H1 (cell line): ENCODE measurements around the gene DYDC1. TPM values are rescaled to one million over a fixed set of nuclear protein-coding genes. Genes with fewer than 3 reads are reported as not detected.
A peak's percentile ranks its signal among the peaks of the same experiment; 100 is the strongest.

Experiments used
- CTCF ChIA-PET: fragments of 300-600 bp; sonication (Branson Sonifier 250); formaldehyde crosslinking; loops from one replicate; lab custom pipeline; 2021; ENCODE audit not compliant: partially characterized antibody; lab: Charles Lee
- POLR2A ChIA-PET: fragments of 300-600 bp; sonication (Branson Sonifier 250); formaldehyde crosslinking; loops from one replicate; lab custom pipeline; 2021; ENCODE audit warnings: inconsistent platforms; ENCODE audit not compliant: partially characterized antibody; lab: Charles Lee
- DNase-seq, 2 experiments: peaks; one replicate each; pipeline versions ENCODE4 v3.0.0 to v3.0.0-alpha.2; 2010 to 2022; ENCODE audit warnings: low spot score in 2 of 2, low read depth in 1 of 2, mixed read lengths in 1 of 2
- FAIRE-seq: peaks from 2 replicates; lab custom pipeline; 2011; peaks lifted over from hg19 to GRCh38; lab: Jason Lieb, UNC
- H2AFZ ChIP-seq: 2 replicates; pipeline ENCODE4 v1.8.1; 2012; ENCODE audit warnings: low read length, inconsistent platforms
- H2AK5ac ChIP-seq: 2 replicates; pipeline ENCODE4 v1.6.1; 2013; ENCODE audit warnings: low read depth, low read length
- H2BK120ac ChIP-seq: replicated peaks from 2 replicates; pipeline ENCODE3; 2013; ENCODE audit warnings: low read depth, low read length, inconsistent platforms
- H2BK12ac ChIP-seq: 2 replicates; pipeline ENCODE4 v1.6.1; 2013; ENCODE audit warnings: low read depth, low read length
- H2BK15ac ChIP-seq: 2 replicates; pipeline ENCODE4 v1.6.1; 2013; ENCODE audit warnings: low read length
- H2BK20ac ChIP-seq: 2 replicates; pipeline ENCODE4 v1.6.1; 2013; ENCODE audit warnings: low read length
- H2BK5ac ChIP-seq: 2 replicates; pipeline ENCODE4 v1.6.1; 2013; ENCODE audit warnings: low read depth, low read length
- H3K14ac ChIP-seq: 2 replicates; pipeline ENCODE4 v1.6.1; 2013; ENCODE audit warnings: inconsistent platforms; ENCODE audit not compliant: insufficient read length
- H3K18ac ChIP-seq: 2 replicates; pipeline ENCODE4 v1.6.1; 2013; ENCODE audit warnings: low read length; ENCODE audit errors: extremely low read depth
- H3K23ac ChIP-seq: 2 replicates; pipeline ENCODE4 v1.6.1; 2013; ENCODE audit warnings: inconsistent platforms; ENCODE audit not compliant: insufficient read length
- H3K23me2 ChIP-seq: 2 replicates; pipeline ENCODE4 v1.6.1; 2013; ENCODE audit warnings: low read depth, low read length
- H3K27ac ChIP-seq: 2 replicates; pipeline ENCODE4 v1.6.1; 2011; ENCODE audit warnings: low read depth, low read length, inconsistent platforms
- H3K27me3 ChIP-seq, 4 experiments: replicated peaks in 1 of 4; 1 replicate in 1 of 4; 2 replicates in 3 of 4; pipeline versions ENCODE4 v1.6.1 to v1.8.1; 2011 to 2013; ENCODE audit warnings: low read length in 3 of 4, mild to moderate bottlenecking in 3 of 4, inconsistent platforms in 2 of 4, mixed read lengths in 2 of 4, moderate library complexity in 1 of 4; ENCODE audit not compliant: control insufficient read depth in 3 of 4, insufficient read depth in 3 of 4; ENCODE audit errors: extremely low read depth in 1 of 4
- H3K36me3 ChIP-seq, 4 experiments: 2 replicates each; pipeline versions ENCODE4 v1.6.1 to v1.8.1; 2011 to 2013; ENCODE audit warnings: mild to moderate bottlenecking in 4 of 4, low read length in 3 of 4, moderate library complexity in 2 of 4, control low read depth in 1 of 4, inconsistent platforms in 1 of 4; ENCODE audit not compliant: insufficient read depth in 4 of 4, control insufficient read depth in 2 of 4
- H3K4ac ChIP-seq: replicated peaks from 2 replicates; pipeline ENCODE3; 2013; ENCODE audit warnings: low read length, low read depth, mixed read lengths, inconsistent platforms; ENCODE audit not compliant: insufficient read length
- H3K4me1 ChIP-seq, 4 experiments: replicated peaks in 1 of 4; 1 replicate in 1 of 4; 2 replicates in 3 of 4; pipeline versions ENCODE4 v1.6.1 to v1.8.1; 2011 to 2013; ENCODE audit warnings: low read length in 3 of 4, inconsistent platforms in 2 of 4, mixed read lengths in 1 of 4; ENCODE audit not compliant: insufficient read depth in 4 of 4, control insufficient read depth in 3 of 4
- H3K4me2 ChIP-seq, 2 experiments: 2 replicates each; pipeline versions ENCODE4 v1.6.1 to v1.8.1; 2011 to 2013; ENCODE audit warnings: low read depth in 2 of 2, low read length in 2 of 2, control low read depth in 1 of 2, inconsistent platforms in 1 of 2, mild to moderate bottlenecking in 1 of 2; ENCODE audit not compliant: insufficient read depth in 1 of 2
- H3K4me3 ChIP-seq, 4 experiments: fragments of 200-600, 300-600 bp in 1 of 4; sonication (generic), shearing (Covaris generic), sonication (Bioruptor Twin) in 1 of 4; 2 replicates each; pipeline versions ENCODE4 v1.5.1 to v1.8.1; 2011 to 2016; ENCODE audit warnings: low read length in 4 of 4, low read depth in 3 of 4, control low read depth in 2 of 4, inconsistent platforms in 2 of 4, mild to moderate bottlenecking in 2 of 4, mixed read lengths in 1 of 4, moderate library complexity in 1 of 4; ENCODE audit not compliant: insufficient read depth in 2 of 4; ENCODE audit errors: extremely low read depth in 1 of 4
- H3K56ac ChIP-seq: replicated peaks from 2 replicates; pipeline ENCODE3; 2013; ENCODE audit warnings: low read depth, mild to moderate bottlenecking, mixed read lengths, low read length, inconsistent platforms; ENCODE audit not compliant: insufficient read length
- H3K79me1 ChIP-seq: 2 replicates; pipeline ENCODE4 v1.6.1; 2013; ENCODE audit warnings: low read depth, low read length, control low read depth
- H3K79me2 ChIP-seq, 2 experiments: 2 replicates each; pipeline versions ENCODE4 v1.6.1 to v1.8.1; 2012 to 2013; ENCODE audit warnings: low read length in 2 of 2, mild to moderate bottlenecking in 2 of 2, inconsistent platforms in 1 of 2; ENCODE audit not compliant: insufficient read depth in 2 of 2, control insufficient read depth in 1 of 2
- H3K9ac ChIP-seq, 4 experiments: replicated peaks in 1 of 4; 1 replicate in 1 of 4; 2 replicates in 3 of 4; pipeline versions ENCODE4 v1.6.1 to v1.8.1; 2011 to 2013; ENCODE audit warnings: low read depth in 3 of 4, low read length in 3 of 4, control low read depth in 2 of 4, mild to moderate bottlenecking in 2 of 4, moderate library complexity in 2 of 4, inconsistent platforms in 1 of 4; ENCODE audit errors: extremely low read depth in 1 of 4
- H3K9me3 ChIP-seq, 2 experiments: 2 replicates each; pipeline versions ENCODE4 v1.6.1 to v1.8.1; 2012 to 2013; ENCODE audit warnings: mild to moderate bottlenecking in 2 of 2, moderate library complexity in 2 of 2, control low read depth in 1 of 2, inconsistent platforms in 1 of 2, low read depth in 1 of 2, low read length in 1 of 2, mixed read lengths in 1 of 2; ENCODE audit not compliant: insufficient read depth in 2 of 2
- H4K20me1 ChIP-seq, 2 experiments: replicated peaks in 1 of 2; 2 replicates each; pipeline versions ENCODE3 to v1.8.1; 2011 to 2013; ENCODE audit warnings: inconsistent platforms in 2 of 2, low read length in 2 of 2, mild to moderate bottlenecking in 1 of 2; ENCODE audit not compliant: insufficient read depth in 2 of 2, control insufficient read depth in 1 of 2
- H4K5ac ChIP-seq: 2 replicates; pipeline ENCODE4 v1.6.1; 2013; ENCODE audit warnings: low read length, low read depth, mixed read lengths, inconsistent platforms; ENCODE audit not compliant: insufficient read length
- H4K8ac ChIP-seq: 2 replicates; pipeline ENCODE4 v1.8.0; 2013; ENCODE audit warnings: mild to moderate bottlenecking, moderate library complexity, low read length, inconsistent platforms; ENCODE audit not compliant: insufficient read depth; ENCODE audit errors: extremely low read depth
- H4K91ac ChIP-seq: replicated peaks from 2 replicates; pipeline ENCODE3; 2013; ENCODE audit warnings: low read length, mixed read lengths, inconsistent platforms; ENCODE audit not compliant: insufficient read length
- BCL11A ChIP-seq, 2 experiments: IDR thresholded peaks; one replicate each; pipeline ENCODE4 v1.6.1; 2011; ENCODE audit warnings: low read depth in 2 of 2, low read length in 2 of 2, mild to moderate bottlenecking in 2 of 2
- TEAD4 ChIP-seq: IDR thresholded peaks from 2 replicates; pipeline ENCODE4 v1.6.1; 2012; ENCODE audit warnings: low read depth, low read length, inconsistent platforms, mixed read lengths
- WGBS, 2 experiments: shearing (Covaris generic) in 1 of 2; methylation state at CpG; one replicate each; pipeline versions ENCODE4 v1.1.6 to v1.1.7; 2013 to 2015; ENCODE audit warnings: low lambda C conversion rate in 2 of 2, mixed read lengths in 2 of 2, inconsistent platforms in 1 of 2, low coverage in 1 of 2, missing lambda C conversion rate in 1 of 2; ENCODE audit not compliant: insufficient replicate concordance in 2 of 2, insufficient coverage in 1 of 2, insufficient read length in 1 of 2; ENCODE audit errors: extremely low coverage in 1 of 2, missing lambda C conversion rate in 1 of 2; 5-methylcytosine and 5-hydroxymethylcytosine counted together
- polyA plus RNA-seq, 7 experiments: library from polyadenylated mRNA; depleted of rRNA in 3 of 7; stranded (reverse) in 5 of 7; unstranded in 2 of 7; fragments of >200 nt in 5 of 7; fragments of 200-250 nt in 2 of 7; gene quantifications; 1 replicate in 5 of 7; 2 replicates in 1 of 7; 4 replicates in 1 of 7; pipeline versions ENCODE4 v1.2.1 to v1.2.3, GENCODE V29; 2011 to 2013; ENCODE audit warnings: missing spikeins in 2 of 7, mixed read lengths in 2 of 7
- total RNA-seq: library from RNA; stranded (reverse); fragmentation: NEBNext Ultra II Directional; extraction: Animal tissue kit (Norgen Biotek cat#: 25700); gene quantifications from 2 replicates; pipeline ENCODE4 v1.2.1, GENCODE V29; 2021

DYDC1 gene
- total and polyA plus RNA-seq, 2 of the 8 experiments (the other 6 are each of a cell fraction or from before 2014, with no cell fraction given): not detected

- no peak overlapping the region for H3K4ac ChIP-seq
- no peak overlapping the region for H2BK20ac ChIP-seq
- ChIA-PET CTCF (interaction anchor here (0.9 to 3.2 kb wide), 5 partner anchors 9 to 130 kb away, joined by 3 to 13 read pairs (median 3); no protein-coding TSS in a partner anchor), POLR2A (interaction anchor here (0.7 to 1.9 kb wide), 3 partner anchors 9 to 194 kb away, joined by 3 to 4 read pairs (median 4); no protein-coding TSS in a partner anchor)
- H3K79me2 ChIP-seq: no peaks in the 10 kb centered on the region
- H2AFZ ChIP-seq: no peak overlapping the region
- peak overlapping the region in 1 of 4 experiments; percentile 28; a peak in 1 of 8 replicates for H3K4me3 ChIP-seq
- H3K56ac ChIP-seq: no peak overlapping the region
- no peak overlapping the region for H2AK5ac ChIP-seq
- no peaks in the 10 kb centered on the region for H3K36me3 ChIP-seq
- no peaks in the 10 kb centered on the region for H3K9me3 ChIP-seq
- no peak overlapping the region for H3K14ac ChIP-seq
- H3K18ac ChIP-seq: no peak overlapping the region
- no peak overlapping the region for H2BK5ac ChIP-seq
- H3K23ac ChIP-seq: no peak overlapping the region
- H3K79me1 ChIP-seq: no peaks in the 10 kb centered on the region
- no peak overlapping the region for H4K5ac ChIP-seq
- no peak for DNase-seq
- no peaks in the 10 kb centered on the region for H3K23me2 ChIP-seq
- H4K91ac ChIP-seq: no peak overlapping the region
- no peak overlapping the region for H3K9ac ChIP-seq
- FAIRE-seq: no peak
- peaks cover 0 to 9% (median 2%) of the 10 kb centered on the region in 4 experiments; a peak in 3 of 7 replicates for H3K4me1 ChIP-seq
- no peak overlapping the region for H2BK15ac ChIP-seq
- no peak overlapping the region for H3K27ac ChIP-seq
- H2BK120ac ChIP-seq: no peak overlapping the region
- WGBS, 2 experiments: 85% methylated on average over 5 of the region's 5 CpGs; no CpG with 5 or more reads in 1 of the 2 experiments
- peak overlapping the region; percentile 6 to 38; a peak in 1 of 4 replicates for H3K4me2 ChIP-seq
- no peaks in the 10 kb centered on the region for H4K20me1 ChIP-seq
- no peak overlapping the region for H4K8ac ChIP-seq
- H3K27me3 ChIP-seq: no peaks in the 10 kb centered on the region
- no peak overlapping the region for H2BK12ac ChIP-seq
- TF ChIP-seq TEAD4 (no peak), BCL11A (IDR thresholded peaks at IDR 0.05; ENCODE audit: low read depth in 2 of 2, low read length in 2 of 2) (no peak)
These were observed 67.7 kb downstream of the DYDC1 start for GRCh38 chr10:80288849-80289248.
